ENCODE data around the gene PRDM2.

GRCh38 chr1:13871413-13871812 lies 171.4 kb downstream of the PRDM2 start:
- TF ChIP-seq CTCF (IDR thresholded peaks at IDR 0.05): no peak
- TF ChIP-seq POLR2A (IDR thresholded peaks at IDR 0.05): no peak

Measured in Peyer's patch (tissue), 4 donors.